HG03442 (cell line): ENCODE measurements around the gene EXT2.

Source experiments
- ATAC-seq: cut with Tn5 transposase; IDR thresholded peaks from one replicate; pipeline ENCODE4 v1.9.1; 2021; ENCODE audit warnings: mild to moderate bottlenecking, moderate library complexity; ENCODE audit not compliant: unreplicated experiment

Gene EXT2

DNA sequence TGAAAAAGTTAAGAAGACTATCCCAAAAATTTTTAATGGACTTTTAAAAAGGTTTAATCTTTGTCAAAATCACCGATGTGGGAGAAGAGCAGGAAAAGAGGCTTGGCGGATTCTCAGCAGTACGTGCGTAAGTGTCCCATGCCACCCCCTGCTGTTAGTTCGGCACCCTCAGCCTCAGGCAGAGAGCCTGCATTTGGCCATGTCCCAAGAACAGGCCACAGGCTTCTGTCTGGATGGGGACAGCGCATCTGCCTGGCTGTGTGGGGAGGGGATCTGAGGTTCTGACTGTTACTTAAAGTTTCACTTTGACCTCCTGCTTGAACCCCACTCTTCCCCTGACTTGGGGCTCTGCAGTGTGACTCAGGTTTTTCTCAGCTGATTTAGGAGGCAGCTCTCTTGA, 35.3 kb downstream of the EXT2 start:
- ATAC-seq = no peak

DNA sequence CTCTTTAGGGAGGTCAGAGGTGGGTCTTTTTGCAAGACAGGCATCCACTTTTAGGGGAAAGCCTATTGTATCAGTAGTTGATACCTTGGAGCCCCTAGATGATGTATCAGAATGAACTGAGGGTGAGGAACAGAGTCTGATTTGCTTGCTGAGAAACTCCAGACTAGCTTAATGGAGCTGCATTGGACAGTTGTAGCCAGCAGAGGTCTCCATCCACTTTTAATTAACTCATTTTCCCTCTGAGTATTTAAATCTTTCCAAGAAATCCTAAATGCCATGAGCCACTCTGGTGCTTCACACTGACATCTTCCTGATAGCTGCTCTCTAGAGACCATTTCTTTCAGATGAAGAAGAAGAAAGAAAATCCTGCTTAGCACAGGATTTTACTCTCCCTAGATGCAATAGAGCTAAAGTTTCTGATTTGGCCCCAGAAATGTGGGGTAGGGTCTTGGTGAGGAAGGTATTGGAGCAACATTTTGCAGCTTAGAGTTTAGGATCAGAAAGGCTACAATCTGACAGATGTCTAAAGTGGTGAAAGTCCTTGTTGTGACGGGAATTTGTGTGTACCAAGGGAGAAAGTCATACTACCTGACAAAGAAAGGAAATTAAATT, 38.0 kb downstream of the EXT2 start:
- ATAC-seq = no peak

- ATAC-seq = no peak
Observed at GRCh38 chr11:44134625-44135024, 39.1 kb downstream of the EXT2 start.

DNA sequence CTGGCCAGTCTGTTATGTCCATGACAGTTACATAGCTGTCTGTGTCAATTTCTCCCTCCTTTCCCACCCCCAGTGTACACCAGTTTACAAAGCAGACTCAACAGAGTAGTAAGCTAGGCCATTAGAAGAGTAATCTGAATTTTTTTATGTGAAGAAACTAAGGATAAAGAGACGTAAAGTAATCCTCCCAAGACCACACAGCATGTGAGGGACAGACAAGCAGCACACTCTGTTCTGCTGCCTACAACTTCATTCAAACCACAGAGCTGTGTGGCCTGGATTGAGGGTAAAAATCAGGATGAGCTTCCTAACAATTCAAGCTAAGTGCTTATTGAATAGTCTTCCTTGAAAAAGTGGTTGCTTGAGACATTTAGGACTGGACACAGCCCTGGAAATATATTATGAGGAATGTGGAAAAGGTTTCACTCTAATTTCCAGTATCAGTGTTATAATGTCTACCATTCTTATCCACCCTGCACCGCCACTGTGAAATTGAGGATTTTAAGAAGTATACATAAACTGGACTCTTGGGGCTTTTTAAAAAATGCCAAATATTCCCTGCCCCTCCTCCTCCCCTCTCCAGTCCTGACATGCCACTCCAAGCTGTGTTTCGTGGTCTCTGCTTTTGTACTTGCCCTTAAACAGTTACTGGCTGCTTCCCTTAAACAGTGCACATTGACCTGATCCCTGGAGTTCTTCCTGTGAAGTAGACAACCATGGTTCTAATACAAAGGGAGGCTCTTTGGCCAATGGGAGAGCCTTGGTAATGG, 40.9 kb downstream of the EXT2 start:
- no peak for ATAC-seq

DNA sequence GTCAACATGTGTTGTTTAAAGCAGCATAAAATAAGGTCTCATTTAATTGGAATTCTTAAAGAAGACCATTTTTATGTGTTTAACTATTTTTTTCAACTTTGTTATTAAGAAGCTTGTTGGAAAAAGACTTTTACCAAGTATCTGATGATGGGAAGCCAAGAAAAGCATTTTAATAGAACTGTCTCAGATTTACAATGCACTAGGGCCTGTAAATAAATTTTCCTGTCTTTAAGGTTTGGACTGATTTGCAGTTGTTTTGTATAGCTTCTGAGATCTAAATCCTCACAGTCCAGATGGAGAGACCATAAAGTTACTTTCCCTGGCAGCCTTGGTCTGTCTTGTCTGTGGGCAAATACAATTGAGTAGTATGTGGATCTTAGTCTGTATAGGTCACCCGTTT, 41.6 kb downstream of the EXT2 start:
- no peak for ATAC-seq

- no peak for ATAC-seq
Observed at GRCh38 chr11:44138286-44138685, 42.8 kb downstream of the EXT2 start.

GRCh38 chr11:44138980-44139379, 43.5 kb downstream of the EXT2 start:
- no peak for ATAC-seq

GRCh38 chr11:44139565-44140330, 44.3 kb downstream of the EXT2 start:
- no peak for ATAC-seq

- ATAC-seq = no peak
Observed at GRCh38 chr11:44140372-44140771, 44.9 kb downstream of the EXT2 start.

- no peak for ATAC-seq
Observed at GRCh38 chr11:44140805-44141204, 45.3 kb downstream of the EXT2 start.

GRCh38 chr11:44143987-44144909, 48.8 kb downstream of the EXT2 start:
- ATAC-seq = no peak

- no peak for ATAC-seq
Observed at GRCh38 chr11:44145011-44145775, 49.7 kb downstream of the EXT2 start.

GRCh38 chr11:44146931-44147330, 51.5 kb downstream of the EXT2 start:
- ATAC-seq = no peak

GRCh38 chr11:44147751-44148150, 52.3 kb downstream of the EXT2 start:
- ATAC-seq = no peak

DNA sequence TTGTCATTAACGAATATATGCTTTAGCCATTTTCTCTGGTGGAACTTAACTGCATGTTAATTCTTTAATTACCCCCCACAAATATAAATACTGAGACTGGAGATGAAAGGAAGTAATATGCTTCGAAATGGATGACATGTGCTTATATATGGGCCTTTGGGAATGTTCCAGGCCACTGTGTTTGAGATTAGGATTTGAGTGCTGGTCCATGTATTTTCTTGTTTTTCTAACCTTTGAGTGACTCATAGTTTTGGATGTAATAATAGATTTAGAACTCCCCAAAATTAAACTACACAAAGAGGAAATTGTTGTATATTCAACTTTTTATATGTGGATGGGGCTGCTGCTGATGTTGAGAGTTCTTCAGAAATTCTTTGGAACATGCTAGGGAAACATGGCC, 54.2 kb downstream of the EXT2 start:
- ATAC-seq = no peak

DNA sequence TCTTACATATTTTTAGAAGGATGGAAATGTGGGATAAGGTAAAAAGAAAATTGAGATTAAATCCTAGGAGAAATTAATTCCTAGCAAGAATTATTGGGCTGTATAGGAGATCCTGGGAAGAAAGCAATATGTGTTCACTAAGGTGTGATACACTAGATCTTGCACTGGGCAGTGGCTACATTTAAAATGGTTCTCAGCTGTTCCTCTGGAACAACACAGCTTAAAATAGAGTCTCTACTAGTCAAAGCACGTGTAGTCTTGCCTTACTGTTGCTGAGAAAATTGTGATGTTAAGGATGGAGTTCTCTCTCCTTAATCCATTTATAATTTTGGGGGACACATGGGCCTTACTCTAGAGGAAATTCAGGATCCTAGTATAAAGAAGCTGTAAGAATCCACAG, 54.9 kb downstream of the EXT2 start:
- no peak for ATAC-seq

GRCh38 chr11:44157019-44157418, 61.5 kb downstream of the EXT2 start:
- ATAC-seq = no peak

GRCh38 chr11:44158384-44158783, 62.9 kb downstream of the EXT2 start:
- no peak for ATAC-seq

DNA sequence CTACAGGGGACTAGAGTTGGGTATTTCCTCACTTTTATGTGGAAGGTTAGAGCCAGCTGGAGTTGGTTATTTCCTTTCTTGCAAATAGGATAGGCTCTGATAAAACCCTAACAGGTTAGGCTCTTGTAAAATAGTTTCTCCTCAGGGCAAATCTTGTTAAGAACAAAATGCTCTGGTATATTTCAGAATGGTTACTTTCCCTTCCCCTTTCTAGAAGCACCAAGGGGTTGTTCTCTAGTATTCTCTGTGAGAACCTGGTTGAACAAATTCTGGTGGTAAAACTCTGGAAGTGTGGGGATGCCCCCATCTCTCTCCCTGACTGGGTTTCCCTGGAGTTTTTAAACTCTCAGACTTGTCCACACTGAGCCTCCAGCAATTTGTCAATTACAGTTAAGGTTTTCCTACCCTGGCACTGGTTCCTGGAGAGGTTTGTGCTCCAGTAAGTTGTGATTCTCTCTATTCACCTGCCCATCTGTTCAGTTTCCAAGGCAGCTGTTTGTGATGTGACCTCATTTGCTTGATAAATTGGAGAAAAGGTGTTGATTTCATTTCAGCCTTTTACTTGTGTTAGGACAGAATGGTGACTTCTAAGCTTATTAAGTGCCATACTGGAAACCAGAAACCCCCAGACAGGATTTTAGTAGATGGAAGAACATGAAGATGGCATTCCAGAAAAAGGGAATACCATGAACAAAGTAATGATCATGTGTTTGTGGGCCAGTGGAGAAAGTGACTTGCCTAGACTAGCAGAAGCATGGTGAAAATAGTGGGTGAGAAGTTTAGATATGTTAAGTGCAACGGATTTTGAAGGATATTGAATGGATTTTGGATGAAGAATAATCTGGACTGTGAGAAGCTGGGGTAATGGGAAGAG, 64.6 kb downstream of the EXT2 start:
- ATAC-seq = peak; percentile 67
